Right lobe of liver (tissue), 6 donors: ENCODE data around the gene CYP19A1. TPM values are rescaled to one million over a fixed set of nuclear protein-coding genes. Genes with fewer than 3 reads are reported as not detected.

Source experiments
- ATAC-seq, 4 donors: fragments of 200-7000 bp; cut with Tn5 transposase; one replicate each; pipeline ENCODE4 v1.9.1; 2020; ENCODE audit warnings: mild to moderate bottlenecking in 4 of 4, moderate library complexity in 4 of 4
- DNase-seq, 3 donors: peaks; one replicate each; pipeline ENCODE4 v3.0.0-alpha.2; 2020
- H3K27ac ChIP-seq, 3 donors: fragments of 200-600 bp; one replicate each; pipeline ENCODE4 v1.8.0; 2022
- H3K27me3 ChIP-seq, 2 donors: fragments of 200-600 bp; one replicate each; pipeline ENCODE4 v1.8.0; 2022
- H3K36me3 ChIP-seq, 4 donors: fragments of 200-600 bp; sonication (generic) in 1 of 4; one replicate each; pipeline versions ENCODE4 v1.5.1 to v1.8.0; 2017 to 2022; ENCODE audit warnings: control low read depth in 1 of 4
- H3K4me1 ChIP-seq, 4 donors: fragments of 200-600 bp; sonication (generic) in 1 of 4; one replicate each; pipeline versions ENCODE4 v1.5.1 to v1.8.0; 2017 to 2022; ENCODE audit warnings: control low read depth in 1 of 4
- H3K4me3 ChIP-seq, 3 donors: fragments of 200-600 bp; one replicate each; pipeline ENCODE4 v1.8.0; 2022
- H3K9me3 ChIP-seq, 4 donors: fragments of 200-600 bp; sonication (generic) in 1 of 4; one replicate each; pipeline versions ENCODE4 v1.5.1 to v1.8.0; 2017 to 2022; ENCODE audit warnings: control low read depth in 1 of 4
- CTCF ChIP-seq, 4 donors: fragments of 200-600 bp in 3 of 4; fragments of 450-650 bp in 1 of 4; IDR thresholded peaks; one replicate each; pipeline versions ENCODE4 v1.5.1 to v1.8.0; 2016 to 2022; ENCODE audit warnings: antibody characterized with exemption in 4 of 4, mild to moderate bottlenecking in 2 of 4
- POLR2A ChIP-seq: fragments of 450-650 bp; IDR thresholded peaks from one replicate; pipeline ENCODE4 v1.6.1; 2017; ENCODE audit warnings: antibody characterized with exemption, mild to moderate bottlenecking
- WGBS: methylation state at CpG from one replicate; pipeline ENCODE4 v1.1.6; 2018; ENCODE audit warnings: low coverage, low lambda C conversion rate; ENCODE audit not compliant: insufficient coverage; ENCODE audit errors: missing lambda C conversion rate; 5-methylcytosine and 5-hydroxymethylcytosine counted together
- intact Hi-C, 2 donors: fragments of 100-400 bp; cut with DNase I; formaldehyde crosslinking; loops; one replicate each; pipeline versions ENCODE4 v1.11.2 to v1.14.1; 2022
- total RNA-seq, 6 experiments: library from RNA; depleted of rRNA in 2 of 6; stranded (reverse); fragments of >200 nt in 2 of 6; fragmentation: NEBNext Ultra II Directional in 3 of 6; extraction: Animal tissue kit (Norgen Biotek cat#: 25700) in 3 of 6; gene quantifications; one replicate each; pipeline versions ENCODE4 v1.1.0 to v1.2.4, GENCODE V29; 2016 to 2023
- donor health status: DM: no; HTN: yes; CAD: no.
- donor health status: DM: no; HTN: no; CAD: no.
- donor health status: DM: no; HTN: no; CAD: no.
- donor health status: DM: no; HTN: yes; CAD: no.
- donor health status: DM: no; HTN: yes; CAD: no.

Gene CYP19A1
- total RNA-seq, 6 experiments from 2014 or later, result not detected

- Histone ChIP-seq H3K4me1 (peaks cover 0 to 6% (median 0%) of the 10 kb centered on the region in 4 donors), H3K4me3 (no peak overlapping the region), H3K9me3 (no peaks in the 10 kb centered on the region), H3K27me3 (no peaks in the 10 kb centered on the region), H3K36me3 (no peaks in the 10 kb centered on the region), H3K27ac (no peak overlapping the region)
- TF ChIP-seq CTCF (IDR thresholded peaks at IDR 0.05) (no peak), POLR2A (no peak)
- intact Hi-C loops, result no loop called here
- ATAC-seq (no peak), DNase-seq (no peak)
- 85% methylated on average over 4 of the region's 4 CpGs for WGBS
Observed at GRCh38 chr15:51343466-51343865, 5.1 kb upstream of the CYP19A1 start.

GRCh38 chr15:51342227-51342999 is 4.0 kb upstream of the CYP19A1 start:
- no peaks in the 10 kb centered on the region for H3K36me3 ChIP-seq
- WGBS, result 70% methylated on average over 6 of the region's 16 CpGs
- ATAC-seq (no peak), DNase-seq (no peak)
- H3K27ac ChIP-seq, result no peak overlapping the region
- H3K27me3 ChIP-seq, result no peaks in the 10 kb centered on the region
- peaks cover 0 to 6% (median 0%) of the 10 kb centered on the region in 4 donors for H3K4me1 ChIP-seq
- H3K4me3 ChIP-seq, result no peak overlapping the region
- H3K9me3 ChIP-seq, result no peaks in the 10 kb centered on the region
- intact Hi-C loops, result no loop called here
- TF ChIP-seq CTCF (IDR thresholded peaks at IDR 0.05) (no peak), POLR2A (no peak)

- Histone ChIP-seq H3K4me3 (peak within 1 kb of the TSS in 2 of 3 donors; percentile 7 to 38), H3K4me1 (peaks cover 0 to 6% (median 0%) of the 10 kb centered on the region in 4 donors), H3K27me3 (no peaks in the 10 kb centered on the region), H3K27ac (no peak within 1 kb of the TSS), H3K9me3 (no peaks in the 10 kb centered on the region), H3K36me3 (no peaks in the 10 kb centered on the region)
- intact Hi-C loops, result no loop called here
- TF ChIP-seq POLR2A, result no peak
- peak; percentile 34 to 65 (median 53) for DNase-seq
- ATAC-seq, result peak; percentile 19 to 79 (median 70)
- 20% methylated on average over 1 of the region's 76 CpGs for WGBS
Observed at GRCh38 chr15:51341366-51342226, 3.2 kb upstream of the CYP19A1 start, which contains the start of gene GLDN. TSS of gene GLDN (plus strand) at chr15:51341655. CDS start at chr15:51341685, 30 bp downstream.

- Histone ChIP-seq H3K4me1 (no peaks in the 10 kb centered on the region), H3K9me3 (no peaks in the 10 kb centered on the region), H3K27ac (no peak overlapping the region), H3K4me3 (no peak overlapping the region), H3K27me3 (no peaks in the 10 kb centered on the region), H3K36me3 (no peaks in the 10 kb centered on the region)
- TF ChIP-seq CTCF (IDR thresholded peaks at IDR 0.05) (no peak), POLR2A (no peak)
- ATAC-seq (no peak), DNase-seq (no peak)
- intact Hi-C loops, result no loop called here
- 78% methylated on average over 9 of the region's 9 CpGs for WGBS
Observed at GRCh38 chr15:51335538-51336410, 2.6 kb downstream of the CYP19A1 start.
